Adrenal gland (tissue), 5 donors: Measurements from ENCODE around the gene SLC5A5.

Experiments
- POLR2A ChIP-seq, 2 donors: fragments of 450-650 bp; IDR thresholded peaks; one replicate each; pipeline ENCODE4 v1.6.1; 2017; ENCODE audit warnings: antibody characterized with exemption in 2 of 2, mild to moderate bottlenecking in 2 of 2, moderate library complexity in 1 of 2
- TF ChIP-seq, protein P1 (sequence below), 6 experiments: fragments of 450-650 bp in 4 of 6; fragments of 200-600 bp in 2 of 6; sonication (generic) in 1 of 6; IDR thresholded peaks; 1 replicate in 5 of 6; 2 replicates in 1 of 6; pipeline versions ENCODE4 v1.5.1 to v1.8.0; 2016 to 2021; ENCODE audit warnings: antibody characterized with exemption in 6 of 6, mild to moderate bottlenecking in 2 of 6, moderate library complexity in 1 of 6
- donor health status: DM: no; HTN: no; CAD: no.

DNA sequence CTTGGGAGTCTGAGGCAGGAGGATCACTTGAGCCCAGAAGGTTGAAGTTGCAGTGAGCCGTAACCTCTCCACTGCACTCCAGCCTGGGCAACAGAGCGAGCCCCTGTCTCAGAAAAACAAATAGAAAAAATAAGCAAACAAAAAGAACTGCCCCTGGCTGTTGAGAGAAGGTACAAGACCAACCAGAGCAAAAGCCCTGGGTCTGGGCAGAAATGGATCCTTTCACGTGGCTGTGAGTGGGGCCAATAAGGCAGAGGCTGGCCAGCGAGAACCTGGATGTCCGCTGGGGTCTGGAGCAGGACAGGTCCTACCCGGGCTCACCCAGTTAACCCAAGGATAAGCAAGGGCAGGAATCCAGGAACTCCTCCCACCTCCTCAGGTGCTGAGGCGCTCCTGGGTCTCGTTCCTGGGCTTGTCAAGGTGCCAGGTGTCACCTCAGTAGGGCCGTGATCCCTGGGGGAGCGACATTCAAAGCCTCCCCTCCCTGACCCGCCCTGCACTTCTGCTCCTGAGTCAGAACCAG lies 4.7 kb upstream of the SLC5A5 start:
- TF ChIP-seq, protein P1, sequence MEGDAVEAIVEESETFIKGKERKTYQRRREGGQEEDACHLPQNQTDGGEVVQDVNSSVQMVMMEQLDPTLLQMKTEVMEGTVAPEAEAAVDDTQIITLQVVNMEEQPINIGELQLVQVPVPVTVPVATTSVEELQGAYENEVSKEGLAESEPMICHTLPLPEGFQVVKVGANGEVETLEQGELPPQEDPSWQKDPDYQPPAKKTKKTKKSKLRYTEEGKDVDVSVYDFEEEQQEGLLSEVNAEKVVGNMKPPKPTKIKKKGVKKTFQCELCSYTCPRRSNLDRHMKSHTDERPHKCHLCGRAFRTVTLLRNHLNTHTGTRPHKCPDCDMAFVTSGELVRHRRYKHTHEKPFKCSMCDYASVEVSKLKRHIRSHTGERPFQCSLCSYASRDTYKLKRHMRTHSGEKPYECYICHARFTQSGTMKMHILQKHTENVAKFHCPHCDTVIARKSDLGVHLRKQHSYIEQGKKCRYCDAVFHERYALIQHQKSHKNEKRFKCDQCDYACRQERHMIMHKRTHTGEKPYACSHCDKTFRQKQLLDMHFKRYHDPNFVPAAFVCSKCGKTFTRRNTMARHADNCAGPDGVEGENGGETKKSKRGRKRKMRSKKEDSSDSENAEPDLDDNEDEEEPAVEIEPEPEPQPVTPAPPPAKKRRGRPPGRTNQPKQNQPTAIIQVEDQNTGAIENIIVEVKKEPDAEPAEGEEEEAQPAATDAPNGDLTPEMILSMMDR (IDR thresholded peaks at IDR 0.05): no peak
- no peak for TF ChIP-seq POLR2A (IDR thresholded peaks at IDR 0.05)
